HEK293T (cell line): Measurements from ENCODE around the gene UBALD2.
"Not testable (repeated sequence)": the region's sequence is repeated elsewhere in the genome, so short reads cannot be mapped to it uniquely, and the experiment has no call there.

Experiments used
- BHLHE40 ChIP-seq: fragments of 450-650 bp; IDR thresholded peaks from 2 replicates; pipeline ENCODE4 v1.6.1; 2016; ENCODE audit warnings: mild to moderate bottlenecking, moderate library complexity, borderline replicate concordance
- CTBP1 ChIP-seq: fragments of 450-650 bp; IDR thresholded peaks from 2 replicates; pipeline ENCODE4 v1.6.1; 2016; ENCODE audit warnings: borderline replicate concordance
- FOXK2 ChIP-seq: fragments of 450-650 bp; IDR thresholded peaks from 2 replicates; pipeline ENCODE4 v1.6.1; 2016; ENCODE audit warnings: mild to moderate bottlenecking
- FOXM1 ChIP-seq: fragments of 450-650 bp; IDR thresholded peaks from 2 replicates; pipeline ENCODE4 v1.6.1; 2017; ENCODE audit warnings: mild to moderate bottlenecking, borderline replicate concordance
- LEF1 ChIP-seq: fragments of 450-650 bp; IDR thresholded peaks from 2 replicates; pipeline ENCODE4 v1.6.1; 2017; ENCODE audit warnings: mild to moderate bottlenecking, borderline replicate concordance
- NFRKB ChIP-seq: fragments of 450-650 bp; IDR thresholded peaks from 2 replicates; pipeline ENCODE4 v1.6.1; 2016; ENCODE audit warnings: mild to moderate bottlenecking, moderate library complexity
- SUZ12 ChIP-seq: fragments of 450-650 bp; IDR thresholded peaks from 2 replicates; pipeline ENCODE4 v1.6.1; 2016; ENCODE audit warnings: mild to moderate bottlenecking
- ZNF384 ChIP-seq: fragments of 450-650 bp; IDR thresholded peaks from 2 replicates; pipeline ENCODE4 v1.6.1; 2016

DNA sequence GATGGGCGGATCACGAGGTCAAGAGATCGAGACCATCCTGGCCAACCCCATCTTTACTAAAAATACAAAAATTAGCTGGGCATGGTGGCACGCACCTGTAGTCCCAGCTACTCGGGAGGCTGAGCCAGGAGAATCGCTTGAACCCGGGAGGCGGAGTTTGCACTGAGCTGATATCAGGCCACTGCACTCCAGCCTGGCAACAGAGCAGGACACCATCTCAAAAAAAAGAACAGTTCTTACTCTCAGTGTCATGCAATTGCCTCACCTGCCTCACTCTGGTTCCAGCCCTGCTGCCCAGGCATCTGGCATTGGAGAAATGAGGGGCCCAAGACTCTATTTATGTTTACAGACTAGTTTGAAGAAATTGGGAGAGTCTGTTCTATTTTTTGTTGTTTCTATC is 20.4 kb upstream of the UBALD2 start:
- TF ChIP-seq LEF1, FOXM1, SUZ12, CTBP1, ZNF384, NFRKB, BHLHE40, FOXK2: not testable (repeated sequence)
